Stimulated activated CD4-positive, alpha-beta T cell treated with anti-CD3 and anti-CD28 coated beads, TNF-alpha, amount 100 ng/mL, for 24 hours (primary cell): ENCODE data around the gene MLLT10.

Source experiments
- DNase-seq, 3 experiments: peaks; one replicate each; pipeline ENCODE4 v3.0.0-alpha.2; 2020; ENCODE audit warnings: low read depth in 3 of 3

MLLT10 gene

DNA sequence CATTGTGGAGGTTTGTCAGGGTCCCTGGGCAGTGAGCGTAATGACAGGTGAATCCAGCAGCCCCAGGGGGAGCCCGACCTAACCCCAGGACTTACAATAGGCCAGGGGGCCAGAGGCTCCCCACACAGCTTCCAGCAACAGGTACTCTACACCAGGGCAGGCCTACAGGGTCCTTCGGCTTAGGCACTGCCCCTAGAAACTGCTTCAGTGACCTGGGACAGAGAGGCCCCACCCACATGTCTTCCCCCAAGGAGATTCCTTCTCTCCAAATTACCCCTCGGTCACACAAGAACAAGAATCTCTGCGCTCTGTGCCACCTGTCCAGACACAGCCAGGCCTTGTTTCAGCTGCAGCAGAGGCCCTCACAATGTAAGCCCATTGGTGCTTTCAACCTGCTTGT is 32.9 kb upstream of the MLLT10 start:
- no peak for DNase-seq

DNA sequence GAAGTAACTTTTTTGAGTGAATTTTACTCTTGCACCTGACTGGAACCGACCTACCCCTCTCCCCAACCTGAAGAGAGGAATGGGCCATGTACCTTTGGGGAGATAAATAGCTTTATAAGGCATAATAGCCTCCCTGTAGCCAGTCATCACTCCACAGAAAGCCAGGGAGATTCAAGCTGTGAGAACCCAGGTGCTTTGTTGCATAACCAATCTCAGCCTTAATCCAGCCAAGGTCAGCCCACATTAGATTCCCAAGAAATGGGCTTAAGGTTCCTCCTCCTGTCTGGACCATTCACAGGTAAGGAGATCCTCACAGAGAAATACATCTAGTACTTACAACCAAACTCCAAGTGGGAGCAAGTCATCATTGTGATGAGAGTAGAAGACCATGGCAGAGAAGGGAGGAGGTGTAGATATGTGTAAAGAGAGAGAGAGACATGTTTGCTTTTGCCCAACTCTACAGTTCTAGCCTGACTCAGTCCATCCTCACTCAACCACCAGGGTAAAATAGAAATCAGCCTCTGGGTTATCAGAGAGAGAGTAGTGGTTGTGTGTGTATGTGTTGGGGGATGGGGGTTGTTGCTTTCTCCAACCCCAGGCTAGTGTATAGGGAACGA is 32.2 kb upstream of the MLLT10 start:
- no peak for DNase-seq

DNA sequence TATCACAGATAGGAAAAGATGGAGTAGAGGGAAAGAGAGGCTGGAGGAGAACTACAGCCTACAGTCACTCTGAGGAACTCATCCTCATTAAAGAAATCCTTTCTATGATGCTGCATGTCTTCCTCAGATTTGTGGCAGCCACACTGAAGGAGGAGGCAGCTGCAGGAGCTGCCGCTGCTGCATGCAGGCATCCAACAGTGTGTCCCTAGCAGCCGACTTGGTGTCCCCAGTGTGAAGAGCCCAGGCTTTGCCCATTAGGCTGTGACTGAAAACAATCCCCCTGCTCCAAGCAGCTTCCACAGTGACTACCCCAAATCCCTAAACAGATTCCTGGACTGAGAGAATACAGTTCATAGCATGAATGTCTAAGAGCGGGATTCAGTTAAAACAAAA is 31.7 kb upstream of the MLLT10 start:
- no peak for DNase-seq

DNA sequence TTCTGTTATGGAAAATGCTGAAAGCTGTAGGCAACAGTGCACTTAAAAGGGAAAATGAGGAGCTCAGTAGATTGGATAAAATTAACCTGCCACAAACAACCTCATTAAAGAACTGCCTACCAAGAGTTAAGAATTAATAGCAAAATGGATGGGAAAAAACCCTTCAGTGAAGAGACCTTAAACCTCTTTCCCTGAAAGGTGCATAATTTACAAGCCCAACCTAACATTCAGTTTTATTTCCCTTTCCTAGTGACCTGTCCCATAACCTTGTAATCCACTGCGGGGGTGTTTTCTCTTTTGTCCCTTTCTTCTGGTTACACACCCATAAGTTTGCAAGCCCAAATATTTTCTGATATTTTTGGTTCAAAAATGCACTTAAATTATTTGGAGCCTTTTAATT is 30.5 kb upstream of the MLLT10 start:
- DNase-seq: no peak

DNA sequence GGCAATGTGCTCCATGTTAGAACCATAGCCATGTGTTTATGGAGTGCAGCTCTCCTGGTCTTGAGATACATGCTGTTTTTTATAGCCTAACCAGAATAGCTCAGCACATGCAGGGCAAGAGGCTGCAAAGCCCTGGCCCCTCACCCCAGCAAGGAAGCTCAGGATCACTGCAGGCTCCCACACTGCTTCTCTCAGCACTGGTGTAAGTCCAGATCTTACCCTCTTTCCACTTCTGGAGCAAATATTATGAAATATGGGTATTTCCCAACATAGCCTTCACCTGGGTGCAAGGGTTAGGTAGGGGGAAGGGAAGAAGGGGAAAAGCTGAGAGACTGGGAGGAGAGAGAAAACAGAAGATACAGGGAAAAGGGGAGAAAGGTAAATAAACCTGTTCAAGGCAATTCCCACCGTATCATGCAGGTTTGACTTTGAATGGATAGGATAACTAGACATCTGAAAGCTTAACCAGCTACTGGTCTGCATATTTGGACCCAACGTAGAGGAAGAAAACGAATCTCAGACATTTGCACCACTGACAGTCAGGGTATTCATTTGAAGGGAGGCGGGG is 28.2 kb upstream of the MLLT10 start:
- no peak for DNase-seq

DNA sequence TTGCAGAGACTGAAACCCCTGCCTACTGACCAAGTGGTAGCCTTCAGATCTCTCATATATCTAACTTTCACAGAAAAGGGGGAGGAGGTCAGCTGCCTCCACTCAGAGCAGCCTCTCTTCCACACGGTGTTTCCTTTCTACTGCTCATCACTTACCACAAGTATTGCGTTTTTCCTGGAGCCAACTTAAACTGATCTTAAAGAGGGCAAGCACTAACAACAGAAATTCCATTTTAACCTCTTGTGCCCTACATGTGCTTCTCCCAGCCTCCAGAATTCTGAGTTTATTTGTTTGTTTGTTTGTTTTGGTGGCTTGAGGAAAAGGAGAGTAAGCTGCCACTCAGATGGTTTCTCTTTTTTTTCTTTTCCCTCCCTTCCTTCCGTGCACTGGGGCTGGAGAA is 27.7 kb upstream of the MLLT10 start:
- DNase-seq: no peak

DNA sequence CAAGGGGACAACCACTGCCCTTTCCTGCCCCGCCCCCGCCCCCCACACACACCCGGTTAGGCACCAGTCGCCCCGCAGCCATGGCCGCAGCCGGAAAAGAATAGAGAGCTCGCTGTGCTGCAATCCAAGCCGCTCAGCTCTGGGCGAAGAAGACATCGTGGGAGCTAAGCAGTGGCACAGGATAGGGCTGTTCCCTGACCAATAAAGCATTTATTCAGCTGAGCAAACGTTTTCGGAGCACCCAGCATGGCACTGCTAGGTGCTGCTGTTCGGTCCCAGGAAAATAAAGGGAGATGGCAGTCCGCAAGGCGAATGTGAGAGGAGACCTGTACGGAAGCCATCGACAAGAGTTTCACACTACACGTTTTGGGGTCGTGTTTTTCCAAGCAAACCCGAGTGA is 26.9 kb upstream of the MLLT10 start:
- DNase-seq: no peak

DNA sequence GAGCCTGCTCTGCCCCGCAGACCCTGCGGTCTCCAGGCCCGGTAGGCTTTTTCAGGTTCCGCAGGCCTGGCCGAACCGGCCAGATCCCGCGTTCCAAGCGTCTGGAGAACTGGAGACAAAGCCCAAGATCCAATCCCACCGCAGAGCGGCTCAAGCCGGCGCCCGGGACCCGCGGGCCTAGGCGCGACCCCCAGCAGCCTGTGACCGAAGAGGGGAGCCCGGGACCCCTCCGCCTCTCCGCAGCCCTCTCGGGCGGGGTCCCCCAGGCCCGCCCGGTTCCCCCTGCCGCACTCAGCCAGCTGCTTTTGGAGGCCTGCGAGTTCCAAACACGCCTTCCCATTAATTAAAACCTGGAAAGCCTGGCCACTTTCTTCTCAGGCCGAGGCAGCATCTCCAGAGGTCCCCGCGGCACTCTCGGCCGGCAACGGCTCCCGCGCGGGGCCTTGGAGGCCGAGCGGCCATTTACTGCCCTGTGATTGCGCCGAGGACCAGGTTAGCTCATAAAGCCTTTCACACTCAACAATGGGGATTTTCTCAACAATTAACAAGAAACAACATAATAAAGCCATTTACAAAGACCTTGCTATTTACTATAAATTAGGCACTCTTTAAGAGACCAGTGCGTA is 25.2 kb upstream of the MLLT10 start:
- no peak for DNase-seq

DNA sequence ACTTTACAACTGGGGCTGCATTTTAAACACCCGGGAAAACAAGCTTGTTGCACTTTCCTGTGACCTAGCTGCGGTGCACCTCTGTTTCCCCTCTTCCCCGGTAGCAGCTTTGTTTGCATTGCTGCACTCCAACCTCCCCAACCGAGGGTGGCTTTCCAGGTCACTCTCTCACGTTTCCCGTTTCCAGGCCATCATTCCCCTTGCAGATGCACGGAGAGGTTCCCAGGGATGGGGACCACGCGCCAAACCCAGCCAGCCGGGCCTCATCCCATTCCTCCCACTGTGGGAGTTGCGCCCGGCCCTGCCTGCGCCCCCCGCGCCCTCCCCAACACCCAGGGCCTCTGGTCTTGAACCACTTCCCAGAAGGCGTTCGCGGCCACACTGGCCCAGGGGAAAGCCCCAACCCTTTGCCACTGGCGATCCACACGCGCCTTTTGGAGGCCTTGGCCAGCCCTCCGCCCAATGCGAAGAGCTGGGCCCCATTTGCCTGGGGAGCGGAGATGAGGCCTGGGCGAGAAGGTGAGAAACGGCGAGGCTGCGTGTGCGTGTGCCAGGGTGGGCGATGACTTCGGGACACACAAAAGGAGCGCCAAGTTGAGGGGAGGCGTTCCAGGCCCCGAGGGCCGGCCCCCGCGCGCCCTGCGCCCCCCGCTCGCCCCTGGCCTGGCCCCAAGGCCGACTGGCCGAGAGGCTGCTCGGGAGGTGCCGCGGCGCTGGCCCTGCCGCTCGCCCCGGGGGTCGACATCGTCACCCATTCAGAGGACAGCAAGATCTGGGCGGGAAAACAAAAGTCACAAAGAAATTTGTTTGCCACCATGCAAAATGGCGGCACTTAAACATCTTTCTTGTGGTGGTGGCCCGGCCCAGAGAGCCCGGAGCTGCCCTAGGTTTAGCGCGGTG is 24.4 kb upstream of the MLLT10 start:
- DNase-seq: no peak

DNA sequence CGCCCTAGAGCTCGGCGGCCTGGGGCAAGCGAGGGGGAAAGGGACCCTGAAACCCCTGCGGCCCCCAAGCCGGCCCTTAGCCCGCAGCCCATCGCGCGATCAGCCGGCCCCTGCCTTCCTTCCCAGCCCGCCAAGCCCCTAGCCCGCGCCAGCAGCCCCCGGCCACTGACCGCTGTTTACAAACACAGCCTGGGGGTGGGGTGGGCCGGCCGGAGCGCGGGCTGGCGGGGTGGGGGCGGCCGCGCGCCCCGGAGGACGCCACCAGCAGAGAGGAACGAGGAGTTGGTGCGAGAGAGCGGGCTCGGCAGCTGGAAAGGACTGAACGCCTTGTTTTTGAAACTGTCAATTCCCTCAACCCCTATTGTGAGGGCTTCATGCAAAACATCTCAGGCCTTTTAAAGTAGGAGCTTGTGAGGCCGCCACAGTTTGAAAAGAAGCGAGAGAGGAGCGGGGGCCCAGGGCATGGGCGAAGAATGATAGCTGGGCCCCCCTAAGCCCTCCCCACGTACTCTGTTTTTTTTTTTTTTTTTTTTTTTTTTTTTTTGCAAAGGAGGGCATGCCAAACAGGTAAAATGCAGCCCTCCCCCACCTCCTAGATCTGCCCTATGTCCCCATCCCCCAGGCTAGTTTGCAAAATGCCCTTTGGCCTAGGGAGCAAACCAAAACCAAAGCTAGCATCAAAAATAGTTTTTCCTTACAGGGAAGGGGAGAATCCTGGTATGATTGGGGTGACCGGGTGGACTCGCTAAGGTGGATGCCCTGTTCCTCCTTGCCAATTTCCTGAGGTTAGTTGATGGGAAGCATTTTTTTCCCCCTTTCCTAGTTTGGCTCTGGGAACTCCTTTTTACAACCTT is 23.6 kb upstream of the MLLT10 start:
- no peak for DNase-seq

DNA sequence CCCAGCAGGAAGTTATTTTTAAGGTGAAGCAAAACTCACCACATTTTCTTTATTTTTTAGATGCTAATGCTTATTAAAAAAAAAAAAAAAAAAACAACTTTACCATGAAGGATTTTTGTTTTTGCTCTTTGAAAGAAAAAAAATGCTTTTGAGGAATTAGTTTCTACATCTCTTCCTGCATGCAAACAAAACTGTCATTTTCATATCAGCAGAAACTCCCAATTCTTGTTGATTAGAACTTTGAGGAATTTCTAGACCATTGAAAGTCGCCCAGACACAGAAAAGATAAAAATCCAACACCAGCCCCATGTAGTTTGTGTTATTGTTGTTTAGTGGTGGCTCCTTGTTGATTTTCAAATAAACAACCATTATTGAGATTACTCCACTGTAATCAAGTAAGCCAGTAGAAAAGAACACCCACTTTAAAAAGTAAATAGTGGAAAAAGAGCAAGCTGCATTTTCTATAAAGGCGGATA is 22.9 kb upstream of the MLLT10 start:
- no peak for DNase-seq

DNA sequence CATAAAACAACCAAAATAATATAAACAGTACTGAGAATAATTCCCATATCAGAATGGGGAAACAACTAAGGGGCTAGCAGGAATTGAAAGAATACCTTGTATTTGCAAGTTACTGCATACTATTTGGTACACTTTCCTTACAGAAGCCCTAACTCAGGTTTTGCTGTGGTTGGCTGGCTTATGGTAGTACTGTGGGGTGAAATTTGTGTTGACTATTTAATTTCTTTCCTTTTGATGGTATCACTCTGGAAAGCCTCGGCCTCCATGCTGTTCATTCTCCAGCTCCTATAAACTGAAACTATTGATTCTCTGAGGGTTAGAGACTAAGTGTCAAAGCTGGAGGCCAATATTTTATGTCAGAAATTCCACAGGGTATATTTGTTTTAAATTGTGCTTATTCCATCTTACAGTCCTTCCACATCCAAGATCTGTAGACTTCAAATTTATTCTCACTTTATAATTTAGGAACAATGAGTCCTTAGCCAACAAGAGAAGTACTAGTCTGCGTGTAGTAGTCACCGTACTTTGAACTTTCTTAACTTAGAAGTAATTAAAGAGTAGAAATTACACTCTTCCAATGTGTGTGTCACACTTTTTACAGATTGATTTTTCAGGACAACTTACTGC is 22.0 kb upstream of the MLLT10 start:
- no peak for DNase-seq

DNA sequence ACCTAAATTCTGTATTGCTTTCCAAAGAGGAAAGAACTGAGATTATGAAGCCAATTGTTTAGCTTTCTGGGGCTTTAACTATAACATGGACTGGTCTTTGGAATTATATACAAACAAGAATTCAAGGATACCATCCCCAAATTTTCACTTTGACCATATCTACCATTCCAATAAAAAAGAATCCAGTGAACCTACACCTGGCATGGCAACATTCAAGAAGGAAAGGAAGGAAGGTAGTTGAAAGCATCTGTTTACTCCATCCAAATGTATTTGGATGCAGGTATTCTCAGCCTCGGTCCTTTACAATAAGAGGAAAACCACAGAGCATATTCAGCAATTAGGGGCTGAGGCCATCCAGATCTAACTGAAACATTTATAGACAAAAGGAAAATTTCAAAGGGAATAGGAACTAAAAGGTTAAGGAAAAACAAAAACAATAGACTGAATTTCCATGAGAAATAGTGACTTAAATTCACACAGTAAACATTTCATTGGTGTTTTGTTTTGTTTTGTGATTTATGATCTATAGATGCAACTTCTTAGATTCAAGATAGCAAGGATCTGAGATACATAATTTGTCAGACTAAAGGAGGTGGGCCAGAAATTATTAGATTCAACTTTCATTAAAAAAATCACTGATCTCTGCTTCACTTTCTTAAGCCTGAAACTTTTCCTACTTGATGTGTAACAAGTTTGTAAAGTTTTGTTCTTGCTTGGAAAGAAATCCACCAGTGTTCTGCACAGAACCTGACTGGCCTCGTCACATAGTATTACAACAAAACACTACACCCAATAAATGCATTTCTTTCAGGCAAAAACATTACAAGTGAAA is 21.2 kb upstream of the MLLT10 start:
- no peak for DNase-seq

DNA sequence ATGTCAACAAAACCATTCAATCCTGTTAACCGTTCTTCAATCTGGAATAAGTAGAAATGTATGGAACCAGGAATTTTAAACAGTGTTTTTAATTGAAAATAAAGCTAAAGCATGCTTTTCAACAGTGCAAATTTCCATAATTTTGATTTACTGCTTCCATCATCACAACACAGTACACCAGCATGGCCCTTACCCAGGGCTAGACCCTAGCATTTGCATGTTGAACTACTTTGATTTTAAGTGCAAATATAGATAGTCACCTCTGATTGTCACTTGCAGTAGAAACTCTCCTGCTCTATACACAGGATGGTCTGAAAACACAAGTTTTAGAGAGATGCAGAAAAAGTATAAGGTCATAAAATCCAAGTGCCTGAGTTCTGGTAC is 20.6 kb upstream of the MLLT10 start:
- DNase-seq: no peak

DNA sequence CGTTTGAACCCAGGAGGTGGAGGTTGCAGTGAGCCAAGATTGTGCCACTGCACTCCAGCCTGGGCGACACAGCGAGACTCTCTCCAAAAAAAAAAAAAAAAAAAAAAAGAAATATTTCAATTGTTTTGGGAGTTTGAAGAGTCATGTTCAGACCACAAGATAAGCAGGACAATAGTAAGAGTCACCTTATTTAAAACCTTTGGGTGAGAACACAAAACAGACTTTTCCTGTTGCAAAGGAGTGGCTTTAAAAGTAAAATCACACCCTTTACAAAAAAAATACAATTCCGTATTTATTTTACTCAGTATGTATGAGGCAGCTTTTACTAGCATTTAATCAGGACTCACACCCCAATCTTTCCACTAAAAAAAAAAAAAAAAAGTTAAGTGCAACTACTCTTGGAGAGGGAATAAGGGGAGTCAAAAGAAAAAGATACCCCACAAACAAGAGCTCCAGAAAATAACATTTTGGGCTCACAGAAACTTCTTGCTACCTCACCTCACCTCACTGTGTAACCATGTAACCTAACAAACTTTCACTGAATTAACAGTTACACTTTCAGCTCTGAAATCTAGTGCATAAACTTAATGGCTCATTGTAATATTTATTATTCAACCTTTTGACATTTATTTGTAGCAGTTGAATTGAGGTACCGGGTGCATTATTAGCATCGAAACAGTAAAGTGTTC is 19.8 kb upstream of the MLLT10 start:
- DNase-seq: no peak

DNA sequence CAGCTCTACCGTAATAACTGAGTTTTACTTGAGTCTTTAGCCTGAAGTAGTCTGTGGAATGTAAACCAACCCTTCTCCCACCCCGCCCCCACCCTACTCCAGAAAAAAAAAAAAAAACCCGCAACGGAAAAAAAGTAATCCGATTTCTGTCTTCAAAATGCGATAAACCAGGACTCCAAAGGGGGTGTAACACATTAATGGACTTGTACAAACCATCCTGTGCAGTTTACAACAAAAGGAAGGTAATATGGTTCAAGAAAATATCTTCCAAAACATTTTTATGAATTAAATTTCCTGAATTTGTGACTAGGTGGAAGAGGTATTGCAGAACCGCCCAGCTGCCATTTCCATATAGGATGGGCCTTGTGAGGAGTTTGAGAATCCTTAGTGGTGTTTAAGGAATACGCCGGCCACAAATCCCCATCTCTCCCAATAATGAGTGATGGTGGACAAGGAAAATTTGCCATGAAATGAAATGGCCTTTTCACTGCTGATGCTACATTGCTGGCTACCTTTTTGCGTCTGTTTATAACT is 19.1 kb upstream of the MLLT10 start:
- no peak for DNase-seq

DNA sequence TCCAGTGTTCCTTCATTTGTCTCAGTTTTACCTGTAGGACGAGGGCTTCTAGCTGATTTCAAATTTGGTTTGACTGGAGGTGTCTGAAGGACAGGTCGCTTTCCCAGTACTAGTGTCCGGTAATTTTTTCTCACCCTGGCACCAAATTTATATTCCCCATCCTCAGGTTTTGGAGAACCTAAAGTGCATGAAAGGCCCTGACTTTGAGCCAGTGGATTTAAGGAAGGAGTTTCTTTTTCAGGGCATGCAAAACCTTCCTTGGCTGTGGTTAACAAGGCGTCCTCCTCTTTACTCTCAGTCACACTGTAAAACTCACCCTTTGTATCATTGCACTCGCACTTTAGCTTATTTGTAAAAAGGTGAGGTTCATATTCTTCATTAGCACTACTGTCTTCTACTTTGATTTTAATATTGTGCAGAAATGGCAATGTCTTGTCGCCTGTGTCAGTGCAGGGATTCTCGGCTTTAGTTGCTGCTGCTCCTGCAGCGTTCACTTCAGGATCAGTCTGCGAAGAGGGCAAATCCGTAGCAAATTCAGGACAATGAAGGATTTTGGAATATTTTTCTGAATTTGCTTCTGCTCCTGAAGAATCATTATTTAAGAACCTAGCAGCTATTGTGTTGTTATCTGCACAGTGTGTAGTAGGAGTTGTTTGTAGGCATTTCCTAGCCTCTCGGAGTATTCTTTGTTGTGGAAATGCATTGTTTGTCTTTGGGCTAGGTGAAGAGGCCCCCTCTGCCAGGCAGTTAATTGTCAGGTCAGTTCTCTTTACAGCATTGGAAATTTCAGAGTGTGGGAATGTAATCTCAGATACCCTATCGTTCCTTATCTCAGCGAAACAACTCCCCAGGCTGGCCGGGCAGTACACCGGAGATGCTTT is 18.4 kb upstream of the MLLT10 start:
- DNase-seq: no peak
